GM18505 (cell line): ENCODE measurements around the gene SGIP1.

ENCODE experiments used
- ATAC-seq: cut with Tn5 transposase; IDR thresholded peaks from one replicate; pipeline ENCODE4 v1.9.1; 2021; ENCODE audit not compliant: unreplicated experiment
- POLR2A ChIP-seq: IDR thresholded peaks from 4 replicates; pipeline ENCODE4 v1.6.1; 2011; ENCODE audit warnings: borderline replicate concordance; ENCODE audit not compliant: insufficient read depth, insufficient read length; ENCODE audit errors: extremely low read depth

The SGIP1 gene

DNA sequence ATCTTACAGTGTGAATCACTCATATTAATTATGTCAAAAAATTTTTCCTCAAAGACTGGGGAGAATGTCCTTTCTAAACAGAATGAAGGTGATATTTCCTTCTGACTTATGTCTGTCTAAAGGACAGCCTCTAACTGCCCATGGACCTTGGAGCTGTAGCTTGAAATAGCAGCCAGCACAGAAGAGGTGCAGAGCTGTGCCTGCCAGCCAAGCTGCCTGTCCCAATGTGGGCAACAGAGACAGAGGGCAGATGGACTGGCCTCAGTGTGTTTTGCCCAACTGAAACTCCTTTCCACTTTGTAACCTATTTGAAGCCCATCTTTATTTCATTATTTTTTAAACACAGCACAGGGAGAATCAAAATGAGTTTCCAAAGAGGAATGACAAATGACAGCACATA is 120.7 kb downstream of the SGIP1 start:
- TF ChIP-seq POLR2A, result no peak
- no peak for ATAC-seq

GRCh38 chr1:66671455-66671854 is 137.5 kb downstream of the SGIP1 start:
- no peak for ATAC-seq
- TF ChIP-seq POLR2A, result no peak

DNA sequence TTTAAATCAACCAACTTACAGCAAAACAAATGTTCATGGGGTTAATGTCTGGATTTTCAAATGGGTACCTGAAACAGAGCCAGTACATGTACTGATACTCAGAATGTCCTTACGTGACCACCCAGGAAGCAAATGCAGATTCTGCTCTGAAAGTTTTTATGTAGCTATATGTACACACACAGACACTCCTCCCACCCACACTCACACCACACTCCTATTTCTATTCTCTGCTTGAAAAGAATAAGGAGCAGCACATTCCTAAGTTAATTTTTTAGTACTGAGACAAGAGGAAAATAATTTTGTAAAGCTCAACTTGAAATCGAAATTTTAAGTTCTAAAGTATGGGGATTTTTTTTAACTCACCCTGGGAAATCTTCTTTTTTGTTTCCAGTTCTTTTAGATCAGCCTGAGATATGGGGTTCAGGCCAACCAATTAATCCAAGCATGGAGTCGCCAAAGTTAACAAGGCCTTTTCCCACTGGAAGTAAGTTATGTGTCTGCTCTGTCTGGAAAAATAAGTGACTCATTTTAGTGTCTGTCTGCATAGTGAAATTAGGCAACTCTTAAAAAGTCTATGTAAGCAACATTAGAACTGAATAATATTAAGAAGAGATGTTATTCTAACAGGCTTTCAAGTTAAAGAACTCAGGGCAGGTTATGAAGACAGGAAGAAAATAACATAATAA is 142.8 kb downstream of the SGIP1 start:
- no peak for ATAC-seq
- no peak for TF ChIP-seq POLR2A

DNA sequence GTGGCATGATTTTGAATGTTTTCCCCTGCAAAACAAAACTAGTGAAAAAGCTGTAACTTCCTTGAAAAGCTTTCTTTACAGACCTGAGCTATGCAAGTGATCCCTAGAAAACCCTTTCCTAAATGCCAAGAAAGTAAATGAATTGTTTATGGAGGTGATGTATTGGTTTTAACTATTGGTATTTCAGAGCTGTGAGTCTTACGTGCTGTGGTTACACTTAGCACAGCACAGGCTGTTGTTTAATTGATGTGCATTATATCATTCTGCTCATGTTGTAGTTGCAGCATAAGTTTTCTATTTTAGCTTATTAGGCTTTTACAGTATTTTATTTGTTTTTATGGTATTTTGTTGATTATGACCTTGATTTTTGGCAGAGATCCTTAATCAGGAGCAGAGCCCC is 144.2 kb downstream of the SGIP1 start:
- no peak for ATAC-seq
- no peak for TF ChIP-seq POLR2A

- no peak for ATAC-seq
- no peak for TF ChIP-seq POLR2A
Measured at GRCh38 chr1:66679140-66679539, 145.2 kb downstream of the SGIP1 start.

DNA sequence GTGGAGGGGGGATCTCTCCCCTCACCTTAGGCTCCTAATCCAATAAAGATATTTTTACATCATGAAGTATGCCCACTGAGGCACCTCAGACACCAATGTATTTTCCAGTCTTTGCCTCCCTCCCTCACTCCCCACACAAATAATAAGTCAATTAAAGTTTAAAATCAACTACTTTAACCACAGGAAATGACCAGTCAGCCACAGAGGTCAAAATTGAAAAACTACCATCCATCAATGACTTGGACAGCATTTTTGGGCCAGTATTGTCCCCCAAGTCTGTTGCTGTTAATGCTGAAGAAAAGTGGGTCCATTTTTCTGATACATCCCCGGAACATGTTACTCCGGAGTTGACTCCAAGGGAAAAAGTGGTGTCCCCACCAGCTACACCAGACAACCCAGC is 147.7 kb downstream of the SGIP1 start:
- ATAC-seq, result no peak
- TF ChIP-seq POLR2A, result no peak

- no peak for TF ChIP-seq POLR2A
- no peak for ATAC-seq
Measured at GRCh38 chr1:66682106-66682505, 148.2 kb downstream of the SGIP1 start.

DNA sequence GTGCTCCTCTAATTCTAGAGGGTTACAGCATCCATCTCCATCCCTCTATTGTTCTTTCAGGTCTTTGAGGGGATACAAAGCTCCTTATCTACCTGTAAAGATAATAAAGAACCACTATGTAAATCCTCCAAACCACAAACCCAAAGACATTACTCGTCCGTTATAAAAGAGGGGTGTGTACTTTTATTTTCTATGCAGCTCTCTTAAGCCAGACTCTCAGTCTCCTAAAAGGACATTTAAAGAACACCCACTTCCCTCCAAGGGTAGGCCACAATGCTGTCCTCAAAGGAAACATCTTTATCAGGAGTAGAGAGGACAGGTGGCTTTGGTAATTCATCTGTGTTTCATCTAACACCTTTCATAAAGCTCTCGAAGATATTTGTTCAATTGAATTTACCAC is 150.4 kb downstream of the SGIP1 start:
- no peak for ATAC-seq
- TF ChIP-seq POLR2A, result no peak

GRCh38 chr1:66685265-66685664 is 151.3 kb downstream of the SGIP1 start:
- no peak for ATAC-seq
- TF ChIP-seq POLR2A, result no peak

GRCh38 chr1:66685670-66686069 is 151.7 kb downstream of the SGIP1 start:
- no peak for ATAC-seq
- no peak for TF ChIP-seq POLR2A

GRCh38 chr1:66686406-66686805 is 152.5 kb downstream of the SGIP1 start:
- no peak for TF ChIP-seq POLR2A
- no peak for ATAC-seq

- TF ChIP-seq POLR2A, result no peak
- ATAC-seq, result no peak
Measured at GRCh38 chr1:66687358-66687757, 153.4 kb downstream of the SGIP1 start.

- no peak for TF ChIP-seq POLR2A
- ATAC-seq, result no peak
Measured at GRCh38 chr1:66690666-66691381, 156.9 kb downstream of the SGIP1 start.

DNA sequence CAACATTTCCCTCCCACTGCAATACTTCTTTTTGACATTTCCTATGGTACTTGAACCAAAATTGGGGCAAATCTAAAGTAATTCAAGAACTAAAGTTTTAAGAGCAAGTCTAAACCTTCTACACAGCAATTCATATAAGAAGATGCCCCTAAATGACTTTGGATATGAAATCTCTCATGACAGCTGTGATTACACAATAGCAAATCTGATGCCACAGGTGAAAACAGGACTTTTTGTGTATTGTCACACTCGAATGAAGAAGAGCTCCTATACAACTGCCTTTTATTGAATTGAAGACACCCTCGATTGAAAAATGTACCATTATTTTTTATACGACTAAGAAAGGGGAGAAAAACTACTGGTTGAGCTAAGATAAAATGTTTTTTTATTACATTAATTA is 158.7 kb downstream of the SGIP1 start:
- TF ChIP-seq POLR2A, result no peak
- ATAC-seq, result no peak
